CMK (cell line): ENCODE measurements around the gene TENT5A.

Experiments used
- DNase-seq: peaks from one replicate; pipeline ENCODE4 v3.0.0-alpha.2; 2010; ENCODE audit warnings: low read depth

The TENT5A gene

GRCh38 chr6:81771097-81771496 lies 18.6 kb upstream of the TENT5A start:
- no peak for DNase-seq

GRCh38 chr6:81770381-81770780 lies 17.9 kb upstream of the TENT5A start:
- no peak for DNase-seq

- DNase-seq: no peak
Observed at GRCh38 chr6:81769824-81770223, 17.3 kb upstream of the TENT5A start.

- no peak for DNase-seq
Observed at GRCh38 chr6:81768150-81768942, 15.9 kb upstream of the TENT5A start.

- DNase-seq: no peak
Observed at GRCh38 chr6:81767163-81767891, 14.8 kb upstream of the TENT5A start.

GRCh38 chr6:81766482-81767069 lies 14.1 kb upstream of the TENT5A start:
- DNase-seq: no peak

- DNase-seq: no peak
Observed at GRCh38 chr6:81764531-81764930, 12.1 kb upstream of the TENT5A start.

GRCh38 chr6:81763968-81764367 lies 11.5 kb upstream of the TENT5A start:
- DNase-seq: no peak

GRCh38 chr6:81763051-81763450 lies 10.6 kb upstream of the TENT5A start:
- no peak for DNase-seq

- DNase-seq: no peak
Observed at GRCh38 chr6:81762606-81763005, 10.1 kb upstream of the TENT5A start.

GRCh38 chr6:81762132-81762531 lies 9.7 kb upstream of the TENT5A start:
- no peak for DNase-seq

GRCh38 chr6:81761197-81761596 lies 8.7 kb upstream of the TENT5A start:
- DNase-seq: no peak

- DNase-seq: no peak
Observed at GRCh38 chr6:81759782-81760181, 7.3 kb upstream of the TENT5A start.

GRCh38 chr6:81758221-81758620 lies 5.7 kb upstream of the TENT5A start:
- DNase-seq: no peak

GRCh38 chr6:81756690-81757089 lies 4.2 kb upstream of the TENT5A start:
- DNase-seq: no peak

- no peak for DNase-seq
Observed at GRCh38 chr6:81755551-81755950, 3.1 kb upstream of the TENT5A start.

- no peak for DNase-seq
Observed at GRCh38 chr6:81754906-81755305, 2.4 kb upstream of the TENT5A start.

GRCh38 chr6:81753711-81754577 lies 1.5 kb upstream of the TENT5A start:
- DNase-seq: no peak

GRCh38 chr6:81752921-81753710 lies 635 bp upstream of the TENT5A start:
- no peak for DNase-seq

GRCh38 chr6:81751388-81752083 lies 945 bp downstream of the TENT5A start:
- no peak for DNase-seq
